ENCODE data around the gene PPP1R18.
A peak's percentile ranks its signal among the peaks of the same experiment; 100 is the strongest.
"Not testable (repeated sequence)": the region's sequence is repeated elsewhere in the genome, so short reads cannot be mapped to it uniquely, and the experiment has no call there.

PPP1R18 gene

GRCh38 chr6:30666300-30666699 lies 20.1 kb downstream of the PPP1R18 start:
- DNase-seq (ENCODE audit: low read depth), result not testable (repeated sequence)

- DNase-seq (ENCODE audit: low read depth), result no peak
Observed at GRCh38 chr6:30664994-30665767, 21.3 kb downstream of the PPP1R18 start.

GRCh38 chr6:30657922-30658321 lies 28.5 kb downstream of the PPP1R18 start:
- DNase-seq (ENCODE audit: low read depth), result not testable (repeated sequence)

GRCh38 chr6:30657454-30657853 lies 29.0 kb downstream of the PPP1R18 start:
- DNase-seq (ENCODE audit: low read depth), result no peak

- DNase-seq (ENCODE audit: low read depth), result no peak
Observed at GRCh38 chr6:30656513-30656912, 29.9 kb downstream of the PPP1R18 start.

GRCh38 chr6:30655743-30656094 lies 30.7 kb downstream of the PPP1R18 start:
- DNase-seq (ENCODE audit: low read depth), result no peak

GRCh38 chr6:30654798-30655742 lies 31.4 kb downstream of the PPP1R18 start:
- no peak for DNase-seq (ENCODE audit: low read depth)

- no peak for DNase-seq (ENCODE audit: low read depth)
Observed at GRCh38 chr6:30651143-30651542, 35.3 kb downstream of the PPP1R18 start.

- DNase-seq (ENCODE audit: low read depth), result no peak
Observed at GRCh38 chr6:30647242-30648116, 39.0 kb downstream of the PPP1R18 start.

GRCh38 chr6:30646450-30647241 lies 39.8 kb downstream of the PPP1R18 start, which contains the start of gene C6orf136:
TSS of gene C6orf136 (plus strand) at chr6:30647133. CDS start at chr6:30647232, 99 bp downstream.
- peak; percentile 59 for DNase-seq (ENCODE audit: low read depth)

- no peak for DNase-seq (ENCODE audit: low read depth)
Observed at GRCh38 chr6:30645989-30646388, 40.5 kb downstream of the PPP1R18 start.

- no peak for DNase-seq (ENCODE audit: low read depth)
Observed at GRCh38 chr6:30644769-30645168, 41.7 kb downstream of the PPP1R18 start.

GRCh38 chr6:30643656-30644055 lies 42.8 kb downstream of the PPP1R18 start:
- DNase-seq (ENCODE audit: low read depth), result no peak

GRCh38 chr6:30641048-30641447 lies 45.4 kb downstream of the PPP1R18 start:
- DNase-seq (ENCODE audit: low read depth), result no peak

GRCh38 chr6:30640481-30640880 lies 46.0 kb downstream of the PPP1R18 start:
- no peak for DNase-seq (ENCODE audit: low read depth)

- DNase-seq (ENCODE audit: low read depth), result no peak
Observed at GRCh38 chr6:30635834-30636233, 50.6 kb downstream of the PPP1R18 start.

GRCh38 chr6:30626484-30627366 lies 59.7 kb downstream of the PPP1R18 start, which contains the start of gene ATAT1:
TSS of gene ATAT1 (plus strand) at chr6:30626874.
- DNase-seq (ENCODE audit: low read depth), result no peak
